HG03354 (cell line): ENCODE results near the gene LDHA.
"Not testable (repeated sequence)": the region's sequence is repeated elsewhere in the genome, so short reads cannot be mapped to it uniquely, and the experiment has no call there.

Experiments used
- ATAC-seq: cut with Tn5 transposase; IDR thresholded peaks from one replicate; pipeline ENCODE4 v1.9.1; 2021; ENCODE audit warnings: mild to moderate bottlenecking; ENCODE audit not compliant: unreplicated experiment, poor library complexity, severe bottlenecking

Gene LDHA

DNA sequence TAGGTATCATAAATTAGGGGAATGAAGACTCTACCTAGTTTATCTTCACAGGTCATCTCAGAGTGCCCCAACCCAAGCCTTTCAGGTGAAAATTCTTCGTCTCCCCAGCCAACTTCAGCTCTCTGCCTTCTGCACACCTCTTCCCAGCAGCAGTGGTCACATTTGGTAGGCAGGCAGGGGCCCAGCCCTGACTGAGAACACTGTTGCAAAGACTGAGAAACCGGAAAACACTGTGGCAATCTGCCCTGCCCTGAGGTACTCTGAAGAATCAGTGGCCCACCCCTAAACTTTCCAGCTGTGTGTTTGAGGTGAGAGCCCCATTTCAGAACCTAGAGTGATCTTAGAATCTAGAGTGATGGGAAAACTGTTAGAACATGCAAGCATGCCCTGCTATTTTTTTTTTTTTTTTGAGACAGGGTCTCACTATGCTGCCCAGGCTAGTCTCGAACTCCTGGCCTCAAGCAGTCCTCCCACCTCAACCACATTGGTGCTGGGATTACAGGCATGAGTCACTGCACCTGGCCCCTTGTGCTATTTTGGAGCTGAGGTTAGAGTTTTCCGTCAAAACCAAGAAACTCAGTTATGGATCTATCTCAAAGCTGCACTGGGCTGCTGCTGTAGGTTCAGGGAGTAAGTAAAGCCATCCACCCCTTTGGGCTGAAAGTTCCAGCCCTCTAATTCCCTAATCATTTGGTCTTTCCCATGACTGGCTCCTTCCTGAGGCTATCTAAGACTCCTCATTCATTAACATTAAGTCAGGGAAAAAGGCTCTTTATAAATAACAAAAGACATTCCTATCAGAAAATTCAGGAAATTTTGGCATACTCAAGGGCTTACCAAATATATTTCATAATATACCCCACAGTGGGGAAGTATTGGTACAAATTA lies 1.7 kb upstream of the LDHA start:
- no peak for ATAC-seq

DNA sequence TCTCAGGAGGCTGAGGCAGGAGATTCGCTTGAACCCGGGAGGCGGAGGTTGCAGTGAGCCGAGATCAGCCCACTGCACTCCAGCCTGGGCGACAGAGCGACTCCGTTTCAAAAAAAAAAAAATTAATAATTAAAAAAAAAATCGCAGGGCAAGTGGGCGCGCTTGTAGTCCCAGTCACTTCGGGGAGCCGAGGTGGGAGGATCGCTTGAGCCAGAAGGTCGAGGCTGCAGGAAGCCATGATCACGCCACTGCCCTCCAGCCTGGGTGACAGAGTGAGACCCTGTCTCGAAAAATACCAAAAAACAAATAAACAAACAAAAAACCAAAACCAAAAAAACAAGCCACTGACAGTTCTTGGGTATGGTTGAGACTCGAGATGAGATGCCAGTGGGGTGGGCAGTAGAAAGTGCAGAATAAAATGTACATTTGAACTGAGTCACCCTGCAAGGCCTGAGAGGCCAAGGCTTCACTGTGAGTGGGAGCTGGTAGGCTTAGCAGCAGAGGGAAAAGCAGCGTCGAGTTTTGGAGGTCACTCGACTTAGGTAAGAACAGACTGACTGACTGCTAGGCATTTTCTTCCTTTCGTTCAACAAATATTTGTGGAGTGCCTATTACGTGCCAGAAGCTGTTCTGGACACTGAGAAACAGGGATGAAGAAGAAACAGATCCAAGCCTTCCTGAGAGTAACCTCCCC lies 635 bp upstream of the LDHA start:
- ATAC-seq = no peak

DNA sequence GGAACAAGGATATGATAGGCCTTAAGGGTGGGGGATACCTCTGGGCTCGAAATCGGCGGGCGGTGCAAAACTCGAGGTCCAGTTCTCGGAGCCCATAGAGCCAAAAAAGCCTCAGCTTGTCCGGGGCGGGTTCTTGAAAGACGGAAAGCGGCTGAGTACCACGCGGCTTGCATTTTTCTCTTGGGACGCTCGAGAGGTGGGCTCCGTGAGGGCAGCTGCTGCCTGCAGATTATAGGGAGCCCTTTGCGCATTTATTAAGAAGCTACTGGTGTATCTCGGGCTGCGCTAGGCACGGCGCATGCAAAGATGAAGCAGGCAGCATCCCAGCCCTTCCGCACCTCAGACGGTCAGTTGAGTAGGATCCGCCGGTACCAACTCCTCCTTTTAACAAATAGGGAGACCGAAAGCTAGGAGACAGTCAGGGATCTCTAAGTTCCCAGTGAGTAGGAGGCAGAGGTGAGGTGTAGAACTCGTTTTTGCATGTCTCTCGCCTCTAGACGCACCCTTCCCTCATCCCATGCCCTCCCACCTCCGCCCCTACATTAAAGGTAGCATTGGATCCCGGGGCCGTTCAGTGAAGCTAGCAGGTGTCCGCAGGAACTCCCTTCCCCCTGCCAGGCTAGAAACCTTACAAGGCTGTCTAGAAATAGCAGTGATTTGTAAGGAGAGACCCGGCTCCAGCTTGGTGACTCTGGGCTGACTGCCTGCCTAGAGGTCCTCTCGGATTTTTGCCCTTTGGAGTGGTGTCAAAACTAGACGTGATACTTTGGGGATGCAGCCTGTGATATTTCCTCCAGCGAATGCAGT lies 768 bp downstream of the LDHA start:
- no peak for ATAC-seq

DNA sequence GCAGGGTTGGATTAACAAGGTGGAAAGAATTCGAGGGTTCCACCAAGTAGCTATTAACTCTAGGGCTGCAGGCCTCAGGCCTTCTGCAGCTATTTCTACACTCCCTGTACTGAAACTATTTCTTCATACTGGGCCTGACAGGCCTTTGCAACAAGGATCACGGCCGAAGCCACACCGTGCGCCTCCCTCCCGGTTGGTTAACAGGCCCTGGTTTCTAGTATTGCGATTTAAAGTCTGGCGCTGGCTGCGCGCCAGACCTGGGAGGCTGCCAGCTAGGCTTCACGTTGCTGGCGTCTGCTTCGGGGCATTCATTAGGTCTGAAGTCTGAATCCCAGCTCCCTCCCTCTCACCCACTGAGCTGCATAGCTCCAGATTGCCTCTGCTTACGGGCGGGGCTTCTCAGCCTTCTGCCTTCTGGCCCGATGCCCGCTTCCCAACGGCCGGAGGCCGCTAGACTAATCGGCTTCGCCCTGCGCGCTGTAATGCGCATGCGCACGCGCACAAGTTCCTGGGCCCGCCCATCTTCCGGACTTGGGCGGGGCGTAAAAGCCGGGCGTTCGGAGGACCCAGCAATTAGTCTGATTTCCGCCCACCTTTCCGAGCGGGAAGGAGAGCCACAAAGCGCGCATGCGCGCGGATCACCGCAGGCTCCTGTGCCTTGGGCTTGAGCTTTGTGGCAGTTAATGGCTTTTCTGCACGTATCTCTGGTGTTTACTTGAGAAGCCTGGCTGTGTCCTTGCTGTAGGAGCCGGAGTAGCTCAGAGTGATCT lies 1.6 kb downstream of the LDHA start:
- peak; percentile 72 for ATAC-seq

DNA sequence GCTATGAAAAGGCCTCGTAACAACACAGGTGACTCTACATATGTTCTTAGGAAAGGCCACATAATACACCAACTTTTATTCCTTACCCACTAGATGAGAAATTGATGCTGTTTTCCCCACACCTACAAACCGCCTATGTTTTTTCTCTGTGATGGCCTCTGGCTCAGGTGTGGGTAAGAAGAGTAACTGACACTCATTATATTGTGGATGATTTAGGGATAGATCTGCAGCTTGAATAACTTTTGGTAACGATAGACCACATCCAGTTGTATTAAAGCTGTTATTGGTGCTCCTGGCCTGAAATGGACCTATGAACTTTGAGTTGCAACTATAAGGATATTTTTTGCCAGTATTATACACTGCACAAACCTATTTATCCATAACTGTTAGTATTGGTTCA lies 3.6 kb downstream of the LDHA start:
- ATAC-seq = no peak

DNA sequence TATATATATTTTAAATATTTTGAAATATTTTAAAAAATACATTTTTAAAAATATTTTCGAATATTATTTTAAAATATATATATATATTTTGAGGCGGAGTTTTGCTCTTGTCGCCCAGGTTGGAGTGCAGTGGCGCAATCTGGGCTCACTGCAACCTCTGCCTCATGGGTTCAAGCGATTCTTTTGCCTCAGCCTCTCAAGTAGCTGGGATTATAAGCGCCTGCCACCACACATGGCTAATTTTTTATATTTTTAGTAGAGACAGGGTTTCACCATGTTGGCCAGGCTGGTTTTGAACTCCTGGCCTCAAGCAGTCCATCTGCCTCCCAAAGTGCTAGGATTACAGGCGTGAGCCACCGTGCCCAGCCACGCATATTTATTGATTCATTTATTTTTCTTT lies 6.7 kb downstream of the LDHA start:
- ATAC-seq = not testable (repeated sequence)

DNA sequence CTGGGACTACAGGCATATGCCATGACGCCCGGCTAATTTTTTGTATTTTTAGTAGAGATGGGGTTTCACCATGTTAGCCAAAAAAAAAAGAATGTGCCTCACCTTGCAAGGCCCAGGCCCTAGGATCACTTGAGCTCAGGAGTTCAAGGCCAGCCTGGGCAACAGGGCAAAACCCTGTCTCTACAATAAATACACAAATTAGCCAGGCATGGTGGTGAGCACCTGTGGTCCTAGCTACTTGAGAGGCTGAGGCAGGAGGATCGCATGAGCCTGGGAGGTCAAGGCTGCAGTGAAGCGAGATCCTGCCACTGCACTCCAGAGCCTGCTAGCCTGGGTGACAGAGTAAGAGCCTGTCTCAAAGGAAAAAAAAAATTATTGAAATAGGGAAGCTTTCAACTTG lies 9.7 kb downstream of the LDHA start:
- ATAC-seq = no peak

DNA sequence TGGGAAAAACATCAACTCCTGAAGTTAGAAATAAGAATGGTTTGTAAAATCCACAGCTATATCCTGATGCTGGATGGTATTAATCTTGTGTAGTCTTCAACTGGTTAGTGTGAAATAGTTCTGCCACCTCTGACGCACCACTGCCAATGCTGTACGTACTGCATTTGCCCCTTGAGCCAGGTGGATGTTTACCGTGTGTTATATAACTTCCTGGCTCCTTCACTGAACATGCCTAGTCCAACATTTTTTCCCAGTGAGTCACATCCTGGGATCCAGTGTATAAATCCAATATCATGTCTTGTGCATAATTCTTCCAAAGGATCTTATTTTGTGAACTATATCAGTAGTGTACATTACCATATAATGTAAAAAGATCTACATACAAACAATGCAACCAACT lies 13.0 kb downstream of the LDHA start:
- ATAC-seq = not testable (repeated sequence)

DNA sequence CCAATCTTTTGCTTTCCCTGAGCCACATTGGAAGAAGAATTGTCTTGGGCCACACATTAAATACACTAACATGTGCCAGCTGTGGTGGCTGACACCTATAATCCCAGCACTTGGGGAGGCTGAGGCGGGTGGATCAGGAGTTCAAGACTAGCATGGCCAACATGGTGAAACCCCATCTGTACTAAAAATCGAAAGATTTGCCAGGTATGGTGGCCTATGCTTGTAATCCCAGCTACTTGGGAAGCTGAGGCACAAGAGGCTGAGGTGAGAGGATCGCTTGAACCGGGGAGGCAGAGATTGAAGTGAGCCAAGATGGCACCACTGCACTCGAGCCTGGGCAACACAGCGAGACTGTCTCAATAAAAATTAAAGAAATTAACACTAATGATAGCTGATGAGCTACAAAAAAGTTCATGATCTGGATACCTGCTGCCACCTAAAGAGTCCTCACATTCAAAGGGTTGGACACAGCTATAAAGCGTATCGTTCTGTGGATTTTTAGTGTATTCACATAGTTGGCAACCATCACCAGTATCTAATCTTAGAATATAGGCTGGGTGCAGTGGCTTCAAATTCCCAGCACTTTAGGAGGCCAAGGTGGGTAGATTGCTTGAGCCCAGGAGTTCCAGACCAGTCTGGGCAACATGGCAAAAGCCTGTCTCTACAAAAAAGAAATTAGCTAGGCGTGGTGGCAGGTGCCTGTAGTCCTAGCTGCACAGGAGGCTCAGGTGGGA lies 14.4 kb downstream of the LDHA start:
- ATAC-seq = no peak

DNA sequence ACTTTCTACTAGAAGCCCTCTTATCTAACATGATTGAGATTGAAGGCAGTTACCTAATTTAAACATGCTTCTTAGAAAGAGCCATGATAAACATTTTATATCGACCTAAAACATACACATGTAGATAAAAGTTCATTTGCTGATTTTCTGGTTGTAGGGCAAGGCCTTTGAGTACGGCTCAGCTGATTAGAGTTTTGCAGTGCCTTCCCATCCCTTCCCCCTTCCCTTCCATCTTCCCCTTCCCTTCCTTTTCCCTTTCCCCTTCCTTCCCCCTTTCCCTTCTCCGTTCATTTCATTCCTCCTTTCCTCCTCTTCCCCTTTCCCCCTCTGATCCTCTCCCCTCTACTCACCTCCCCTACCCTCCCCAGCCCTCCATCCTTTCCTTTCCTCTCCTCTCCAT lies 22.1 kb downstream of the LDHA start:
- no peak for ATAC-seq

DNA sequence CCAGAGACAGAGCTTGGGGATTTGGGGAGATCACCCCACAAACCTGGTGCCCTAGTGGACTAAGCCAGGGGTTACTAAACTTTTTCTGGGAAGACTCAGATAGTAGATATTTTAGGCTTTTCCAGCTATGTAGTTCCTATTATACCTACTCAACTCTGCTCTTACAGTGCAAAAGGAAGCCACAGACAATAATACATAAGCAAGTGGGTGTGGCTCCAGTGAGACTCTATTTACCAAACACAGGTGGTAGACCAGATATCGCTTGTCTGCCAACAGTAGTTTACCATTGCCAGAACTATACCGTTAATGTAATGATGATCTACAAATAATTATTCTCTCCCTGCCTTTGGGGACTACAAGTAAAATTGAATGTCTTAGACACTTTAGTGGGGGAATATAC lies 24.7 kb downstream of the LDHA start:
- ATAC-seq = no peak

DNA sequence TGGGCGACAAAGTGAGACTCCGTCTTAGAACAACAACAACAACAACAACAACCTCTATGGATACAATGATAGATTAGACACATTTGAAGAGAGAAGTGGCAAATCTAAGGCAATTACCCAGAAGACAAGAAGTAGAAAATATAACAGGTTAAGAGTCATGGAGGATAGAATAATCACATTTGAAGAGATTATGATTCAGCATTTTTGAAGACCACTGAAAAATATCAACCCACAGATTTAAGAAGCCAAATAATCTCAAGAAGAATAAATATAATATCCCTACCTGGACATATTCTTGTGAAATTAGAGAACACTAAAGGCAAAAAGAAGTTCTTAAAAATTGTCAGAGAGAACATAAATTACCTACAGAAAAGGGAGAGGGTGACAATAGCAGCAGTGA lies 25.7 kb downstream of the LDHA start:
- no peak for ATAC-seq

DNA sequence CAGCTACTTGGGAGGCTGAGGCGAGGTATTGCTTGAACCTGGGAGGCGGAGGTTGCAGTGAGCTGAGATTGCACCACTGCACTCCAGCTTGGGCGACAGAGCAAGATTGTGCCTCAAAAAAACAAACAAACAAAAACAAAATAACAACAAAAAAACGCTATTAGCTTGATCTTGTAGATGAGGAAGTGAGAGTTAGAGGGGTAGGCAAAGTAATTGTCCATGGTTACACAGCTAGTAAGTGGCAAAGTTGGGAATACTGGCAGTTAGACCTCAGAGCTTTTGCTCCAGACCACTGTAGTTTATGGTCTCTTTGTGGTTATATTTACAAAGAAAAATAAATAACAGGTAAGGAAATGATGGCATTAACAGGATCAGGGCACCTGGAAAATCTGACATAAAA lies 32.9 kb downstream of the LDHA start:
- ATAC-seq = no peak

DNA sequence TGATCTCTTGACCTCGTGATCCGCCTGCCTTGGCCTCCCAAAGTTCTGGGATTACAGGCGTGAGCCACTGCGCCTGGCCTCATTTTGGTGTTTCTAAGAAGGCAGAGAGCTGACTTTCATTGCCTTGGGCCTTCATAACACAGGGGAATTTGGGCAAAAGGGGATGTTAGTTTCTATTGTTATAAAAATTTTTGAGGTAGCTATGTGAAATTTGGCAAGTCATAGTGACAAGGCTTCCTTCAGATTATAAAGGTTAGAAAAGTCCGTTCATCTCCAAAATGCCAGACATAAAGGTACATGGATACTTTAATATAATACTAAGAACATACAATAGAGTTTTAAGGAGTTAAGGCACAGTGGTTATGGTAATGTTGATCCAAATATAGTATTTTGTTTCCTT lies 35.0 kb downstream of the LDHA start:
- ATAC-seq = no peak

DNA sequence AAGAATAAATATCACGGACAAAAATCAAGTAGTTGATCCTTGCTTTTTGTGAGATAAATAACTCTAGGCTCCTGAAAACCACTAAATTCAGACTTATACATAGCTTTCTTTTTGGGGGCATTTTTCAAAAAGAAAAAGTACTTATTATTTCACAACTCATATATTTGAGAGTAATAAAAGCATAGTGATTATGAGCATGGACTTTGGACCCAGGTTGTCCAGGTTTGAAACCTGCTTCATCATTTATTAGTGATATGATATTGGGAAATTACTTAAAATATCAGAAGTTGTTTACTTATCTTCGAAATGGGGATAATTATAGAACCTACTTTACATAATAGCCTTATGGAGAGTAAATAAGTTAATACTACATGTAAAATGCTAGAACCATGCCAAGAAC lies 44.3 kb downstream of the LDHA start:
- ATAC-seq = no peak

DNA sequence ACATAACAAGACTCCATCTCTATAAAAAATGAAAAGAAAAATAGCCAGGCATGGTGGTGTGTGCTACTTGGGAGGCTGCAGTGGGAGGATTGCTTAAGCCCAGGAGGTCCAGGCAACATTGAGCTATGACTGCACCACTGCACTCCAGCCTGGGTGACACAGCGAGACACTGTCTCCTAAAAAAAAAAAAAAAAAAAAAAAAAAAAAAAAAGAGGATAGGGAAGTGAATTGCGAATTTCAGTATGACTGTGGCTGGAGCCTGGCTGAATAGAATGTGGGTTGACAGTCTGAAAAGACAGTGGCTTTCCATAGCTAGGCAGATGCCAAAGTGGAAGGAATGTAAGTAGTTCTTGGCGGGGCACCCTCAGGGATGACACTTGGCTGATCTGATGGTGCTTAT lies 54.9 kb downstream of the LDHA start:
- ATAC-seq = no peak

DNA sequence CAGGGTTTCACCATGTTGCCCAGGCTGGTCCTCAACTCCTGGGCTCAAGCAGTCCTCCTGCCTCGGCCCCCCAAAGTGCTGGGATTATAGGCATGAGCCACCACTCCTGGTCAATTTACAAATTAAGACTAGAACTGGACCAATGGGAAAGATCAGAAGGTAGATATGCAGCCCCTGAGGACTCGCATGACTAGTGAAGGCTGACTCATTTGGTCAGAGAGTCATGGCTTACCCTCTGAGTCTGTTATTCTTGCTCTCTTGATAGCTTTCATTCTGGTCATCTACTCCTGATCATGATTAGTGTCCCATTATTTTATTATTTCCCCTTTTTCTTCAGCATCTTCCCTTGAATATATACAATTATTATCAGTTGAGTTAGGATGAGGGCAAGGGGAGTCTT lies 58.6 kb downstream of the LDHA start:
- no peak for ATAC-seq

DNA sequence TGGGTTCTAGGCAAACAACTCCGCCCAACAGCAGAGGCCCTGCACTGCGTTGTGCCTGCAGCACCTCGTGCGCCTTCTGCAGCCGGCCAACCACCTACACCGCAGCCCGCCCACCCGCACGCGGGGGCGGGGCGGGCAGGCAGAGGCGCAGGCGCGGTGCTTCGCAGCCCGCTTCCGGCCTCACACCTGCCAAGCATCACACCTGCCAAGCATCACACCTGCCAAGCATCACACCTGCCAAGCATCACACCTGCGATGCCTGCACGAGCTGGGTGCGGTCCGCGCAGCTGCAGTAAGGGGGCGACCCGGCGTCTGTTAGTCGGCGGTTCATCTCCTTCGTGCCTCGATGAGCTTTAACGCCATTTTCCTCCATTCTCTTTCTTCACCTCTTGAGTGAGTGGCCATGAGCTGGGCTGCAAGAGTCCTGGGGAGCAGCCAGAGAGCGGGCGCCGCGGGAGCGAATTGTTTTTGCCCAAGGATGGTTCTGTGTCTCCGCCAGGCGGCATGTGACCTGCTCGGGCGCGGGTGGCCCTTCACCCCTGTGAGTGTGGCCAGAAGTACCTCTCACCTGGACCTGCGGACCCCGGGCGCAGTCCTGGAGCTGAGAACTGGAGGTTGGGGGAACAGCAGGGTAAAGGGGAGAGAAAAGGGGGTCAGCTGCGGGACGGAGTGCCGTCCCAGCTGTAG lies 61.5 kb downstream of the LDHA start, which contains the start of gene LDHAL6A:
TSS of gene LDHAL6A (plus strand) at position 171 of the 687 bp plus-strand sequence. CDS start 825 bp downstream, outside the sequence.
- no peak for ATAC-seq
